ENCODE data around the gene NELL1. TPM values are rescaled to one million over a fixed set of nuclear protein-coding genes. Genes with fewer than 3 reads are reported as not detected.

The NELL1 gene
- total and polyA plus RNA-seq, 2 donors (not counting 3 experiments of a cell fraction or from before 2014, with no cell fraction given) = not detected

DNA sequence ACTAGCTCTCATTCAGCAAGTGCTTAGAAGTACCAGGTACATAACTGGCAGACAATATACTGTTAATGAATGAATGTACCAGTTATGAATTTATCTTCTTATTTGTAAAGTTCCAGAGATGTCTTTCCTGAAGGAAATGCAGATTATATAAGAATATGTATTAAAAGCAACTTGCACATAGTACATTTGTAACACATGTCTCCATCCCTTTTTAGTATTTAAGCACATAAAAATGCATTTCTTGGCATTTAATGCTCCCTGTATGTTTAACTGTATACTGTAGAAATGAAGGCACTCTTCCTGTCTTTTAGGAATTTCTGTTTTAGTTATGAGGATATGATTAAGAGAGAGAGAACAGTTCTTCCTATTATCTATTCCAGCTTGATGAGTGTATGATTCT is 241.3 kb downstream of the NELL1 start:
- intact Hi-C loops (cut with micrococcal nuclease) (no loop called here), dilution Hi-C loops (cut with MboI; ENCODE audit: extremely low pct_ligation_motif_present, low sequenced_read_pairs) (no loop called here)
- TF ChIP-seq MAX (IDR thresholded peaks at IDR 0.05; ENCODE audit: insufficient read depth, insufficient read length) = no peak

DNA sequence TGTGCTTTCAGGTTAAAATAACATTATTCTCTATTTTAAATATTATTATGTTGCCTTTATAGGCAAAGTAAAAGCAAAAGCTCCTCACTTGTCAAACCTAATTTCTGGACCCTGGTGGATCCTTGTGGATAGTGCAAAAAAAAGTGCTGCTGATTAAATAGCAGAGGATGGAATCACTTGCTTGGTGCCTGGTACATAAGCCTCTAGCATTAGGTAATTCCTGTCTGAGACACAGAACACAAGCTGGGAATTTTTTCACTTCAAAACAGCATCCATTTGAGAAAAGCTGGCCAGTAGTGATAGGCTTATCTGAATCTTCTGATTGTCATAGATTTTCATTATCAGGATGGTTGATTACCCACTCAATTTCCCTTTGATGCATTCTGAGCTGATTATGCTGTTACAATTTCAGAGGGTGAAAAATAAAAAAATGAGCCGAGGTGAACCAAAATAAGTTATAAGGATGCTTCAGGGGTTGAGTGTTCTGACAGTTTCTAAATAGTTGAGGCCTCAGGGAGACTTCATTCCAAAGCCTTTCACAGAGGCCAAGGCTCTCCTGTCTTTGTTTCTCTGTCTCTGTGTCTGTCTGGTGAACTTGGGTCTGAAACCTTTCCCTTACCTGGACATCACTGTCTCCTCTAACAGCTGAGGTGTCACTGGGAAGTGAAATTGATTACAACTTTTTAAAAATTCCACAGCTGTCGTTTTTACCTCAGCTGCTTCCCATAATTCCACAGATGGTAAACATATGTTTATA is 242.9 kb downstream of the NELL1 start:
- H3K9ac ChIP-seq (replicated peaks; ENCODE audit: extremely low read depth, insufficient read depth, low read length) = no peak overlapping the region
- DNase-seq (ENCODE audit: low read depth, low spot score) (no peak), FAIRE-seq (no peak)
- no peaks in the 10 kb centered on the region for H3K36me3 ChIP-seq (ENCODE audit: control insufficient read depth in 2 of 2, extremely low read depth in 1 of 2, insufficient read depth in 2 of 2, low read length in 2 of 2)
- no peak overlapping the region for H3K27ac ChIP-seq (ENCODE audit: insufficient read depth, low read depth, low read length)
- no TSS peak for BruUV-seq (replicated peaks)
- no peak overlapping the region for H2AFZ ChIP-seq (ENCODE audit: low read depth, low read length)
- H3K9me1 ChIP-seq (replicated peaks; ENCODE audit: control insufficient read depth, extremely low read depth, insufficient read depth, low read length) = no peaks in the 10 kb centered on the region
- TF ChIP-seq FOS (IDR thresholded peaks at IDR 0.05; ENCODE audit: borderline replicate concordance, insufficient read depth, low read length) (no peak), MYC (IDR thresholded peaks at IDR 0.05; ENCODE audit: low read depth, low read length) (no peak), POLR2AphosphoS5 (IDR thresholded peaks at IDR 0.05; ENCODE audit: insufficient read depth, low read depth, low read length) (no peak), POLR2A (IDR thresholded peaks at IDR 0.05; ENCODE audit: low read depth, low read length) (no peak), GATA2 (IDR thresholded peaks at IDR 0.05; ENCODE audit: insufficient read depth, insufficient read length, low read depth, low read length) (no peak), MAX (IDR thresholded peaks at IDR 0.05; ENCODE audit: insufficient read depth, insufficient read length) (no peak), EZH2 (IDR thresholded peaks at IDR 0.05; ENCODE audit: borderline replicate concordance, low read depth, low read length, severe bottlenecking) (no peak), JUN (IDR thresholded peaks at IDR 0.05; ENCODE audit: borderline replicate concordance, insufficient read depth, insufficient read length, low read depth) (no peak)
- TF ChIP-seq, protein P1, sequence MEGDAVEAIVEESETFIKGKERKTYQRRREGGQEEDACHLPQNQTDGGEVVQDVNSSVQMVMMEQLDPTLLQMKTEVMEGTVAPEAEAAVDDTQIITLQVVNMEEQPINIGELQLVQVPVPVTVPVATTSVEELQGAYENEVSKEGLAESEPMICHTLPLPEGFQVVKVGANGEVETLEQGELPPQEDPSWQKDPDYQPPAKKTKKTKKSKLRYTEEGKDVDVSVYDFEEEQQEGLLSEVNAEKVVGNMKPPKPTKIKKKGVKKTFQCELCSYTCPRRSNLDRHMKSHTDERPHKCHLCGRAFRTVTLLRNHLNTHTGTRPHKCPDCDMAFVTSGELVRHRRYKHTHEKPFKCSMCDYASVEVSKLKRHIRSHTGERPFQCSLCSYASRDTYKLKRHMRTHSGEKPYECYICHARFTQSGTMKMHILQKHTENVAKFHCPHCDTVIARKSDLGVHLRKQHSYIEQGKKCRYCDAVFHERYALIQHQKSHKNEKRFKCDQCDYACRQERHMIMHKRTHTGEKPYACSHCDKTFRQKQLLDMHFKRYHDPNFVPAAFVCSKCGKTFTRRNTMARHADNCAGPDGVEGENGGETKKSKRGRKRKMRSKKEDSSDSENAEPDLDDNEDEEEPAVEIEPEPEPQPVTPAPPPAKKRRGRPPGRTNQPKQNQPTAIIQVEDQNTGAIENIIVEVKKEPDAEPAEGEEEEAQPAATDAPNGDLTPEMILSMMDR (IDR thresholded peaks at IDR 0.05; ENCODE audit: extremely low read depth in 1 of 2, insufficient read depth in 1 of 2, low read depth in 1 of 2, low read length in 2 of 2) = no peak
- POLR2A ChIA-PET = no interaction called here
- intact Hi-C loops (cut with micrococcal nuclease) (no loop called here), dilution Hi-C loops (cut with MboI; ENCODE audit: extremely low pct_ligation_motif_present, low sequenced_read_pairs) (no loop called here)
- H4K20me1 ChIP-seq (replicated peaks; ENCODE audit: control insufficient read depth, extremely low read depth, insufficient read depth, low read length) = no peaks in the 10 kb centered on the region
- H3K4me1 ChIP-seq (ENCODE audit: control insufficient read depth, extremely low read depth, insufficient read depth, low read length) = no peaks in the 10 kb centered on the region
- no peak overlapping the region for H3K4me3 ChIP-seq (replicated peaks in 1 of 3; ENCODE audit: insufficient read depth in 1 of 3, low read depth in 1 of 3, low read length in 3 of 3)
- H3K27me3 ChIP-seq (ENCODE audit: control insufficient read depth in 2 of 2, insufficient read depth in 2 of 2, low read length in 2 of 2) = no peaks in the 10 kb centered on the region
- no peaks in the 10 kb centered on the region for H3K79me2 ChIP-seq (ENCODE audit: control insufficient read depth, insufficient read depth, low read length)
- no peak overlapping the region for H3K4me2 ChIP-seq (ENCODE audit: insufficient read depth, low read length)
- CTCF ChIA-PET = no interaction called here
- H3K9me3 ChIP-seq (replicated peaks; ENCODE audit: control insufficient read depth, insufficient read depth, low read length) = no peaks in the 10 kb centered on the region

More for the DNA sequence above, 241.3 kb downstream of the NELL1 start:
- Histone ChIP-seq H3K4me1 (ENCODE audit: control insufficient read depth, extremely low read depth, insufficient read depth, low read length) (no peaks in the 10 kb centered on the region), H2AFZ (ENCODE audit: low read depth, low read length) (no peak overlapping the region), H3K9ac (replicated peaks; ENCODE audit: extremely low read depth, insufficient read depth, low read length) (no peak overlapping the region), H4K20me1 (replicated peaks; ENCODE audit: control insufficient read depth, extremely low read depth, insufficient read depth, low read length) (no peaks in the 10 kb centered on the region), H3K27me3 (ENCODE audit: control insufficient read depth in 2 of 2, insufficient read depth in 2 of 2, low read length in 2 of 2) (no peaks in the 10 kb centered on the region), H3K4me2 (ENCODE audit: insufficient read depth, low read length) (no peak overlapping the region), H3K79me2 (ENCODE audit: control insufficient read depth, insufficient read depth, low read length) (no peaks in the 10 kb centered on the region), H3K4me3 (replicated peaks in 1 of 3; ENCODE audit: insufficient read depth in 1 of 3, low read depth in 1 of 3, low read length in 3 of 3) (no peak overlapping the region), H3K9me3 (replicated peaks; ENCODE audit: control insufficient read depth, insufficient read depth, low read length) (no peaks in the 10 kb centered on the region), H3K27ac (ENCODE audit: insufficient read depth, low read depth, low read length) (no peak overlapping the region), H3K36me3 (ENCODE audit: control insufficient read depth in 2 of 2, extremely low read depth in 1 of 2, insufficient read depth in 2 of 2, low read length in 2 of 2) (no peaks in the 10 kb centered on the region), H3K9me1 (replicated peaks; ENCODE audit: control insufficient read depth, extremely low read depth, insufficient read depth, low read length) (no peaks in the 10 kb centered on the region)
- no peak for DNase-seq (ENCODE audit: low read depth, low spot score)
- CTCF ChIA-PET = no interaction called here
- BruUV-seq (replicated peaks) = no TSS peak
- POLR2A ChIA-PET = no interaction called here
- no peak for FAIRE-seq

Measured in endothelial cell of umbilical vein (primary cell).